ENCODE measurements around the gene ACAD11.

- TF ChIP-seq NFE2L1 (CRISPR knock-in tag; IDR thresholded peaks at IDR 0.05) (no peak), CTCF (IDR thresholded peaks at IDR 0.05) (no peak), SP1 (CRISPR knock-in tag; conservative IDR thresholded peaks at IDR 0.05) (no peak), ZNF423 (CRISPR knock-in tag; IDR thresholded peaks at IDR 0.05) (no peak), NR1H2 (CRISPR knock-in tag; IDR thresholded peaks at IDR 0.05) (no peak), EMX1 (CRISPR knock-in tag; IDR thresholded peaks at IDR 0.05) (no peak)
- TF ChIP-seq, protein P1, sequence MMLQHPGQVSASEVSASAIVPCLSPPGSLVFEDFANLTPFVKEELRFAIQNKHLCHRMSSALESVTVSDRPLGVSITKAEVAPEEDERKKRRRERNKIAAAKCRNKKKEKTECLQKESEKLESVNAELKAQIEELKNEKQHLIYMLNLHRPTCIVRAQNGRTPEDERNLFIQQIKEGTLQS (CRISPR knock-in tag; conservative IDR thresholded peaks at IDR 0.05): no peak
- TF ChIP-seq, protein P2, sequence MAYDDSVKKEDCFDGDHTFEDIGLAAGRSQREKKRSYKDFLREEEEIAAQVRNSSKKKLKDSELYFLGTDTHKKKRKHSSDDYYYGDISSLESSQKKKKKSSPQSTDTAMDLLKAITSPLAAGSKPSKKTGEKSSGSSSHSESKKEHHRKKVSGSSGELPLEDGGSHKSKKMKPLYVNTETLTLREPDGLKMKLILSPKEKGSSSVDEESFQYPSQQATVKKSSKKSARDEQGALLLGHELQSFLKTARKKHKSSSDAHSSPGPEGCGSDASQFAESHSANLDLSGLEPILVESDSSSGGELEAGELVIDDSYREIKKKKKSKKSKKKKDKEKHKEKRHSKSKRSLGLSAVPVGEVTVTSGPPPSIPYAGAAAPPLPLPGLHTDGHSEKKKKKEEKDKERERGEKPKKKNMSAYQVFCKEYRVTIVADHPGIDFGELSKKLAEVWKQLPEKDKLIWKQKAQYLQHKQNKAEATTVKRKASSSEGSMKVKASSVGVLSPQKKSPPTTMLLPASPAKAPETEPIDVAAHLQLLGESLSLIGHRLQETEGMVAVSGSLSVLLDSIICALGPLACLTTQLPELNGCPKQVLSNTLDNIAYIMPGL (CRISPR knock-in tag; IDR thresholded peaks at IDR 0.05): no peak
Observed at GRCh38 chr3:132593947-132594323, 65.7 kb downstream of the ACAD11 start.

Data from WTC11 (cell line).